Mesenchymal stem cell (in vitro differentiated cells and primary cell): Measurements from ENCODE around the gene SYT17.
A peak's percentile ranks its signal among the peaks of the same experiment; 100 is the strongest.

ENCODE experiments used
- DNase-seq: peaks from one replicate; pipeline ENCODE4 v3.0.0-alpha.2; 2013
- H2AFZ ChIP-seq: one replicate; pipeline ENCODE4 v1.6.1; 2013; ENCODE audit warnings: low read depth, mild to moderate bottlenecking, control low read depth, inconsistent platforms, low read length, moderate library complexity
- H2AK5ac ChIP-seq: 2 replicates; pipeline ENCODE4 v1.6.1; 2013; ENCODE audit warnings: low read length, moderate library complexity, mild to moderate bottlenecking, inconsistent platforms; ENCODE audit not compliant: severe bottlenecking
- H2BK120ac ChIP-seq: one replicate; pipeline ENCODE4 v1.6.1; 2013; ENCODE audit warnings: low read depth, mild to moderate bottlenecking, inconsistent platforms, low read length, moderate library complexity
- H2BK12ac ChIP-seq, 2 experiments: one replicate each; pipeline ENCODE4 v1.6.1; 2013; ENCODE audit warnings: inconsistent platforms in 2 of 2, low read length in 2 of 2, mild to moderate bottlenecking in 2 of 2, moderate library complexity in 2 of 2, control low read depth in 1 of 2
- H2BK15ac ChIP-seq: one replicate; pipeline ENCODE4 v1.6.1; 2013; ENCODE audit warnings: mild to moderate bottlenecking, low read depth, inconsistent platforms; ENCODE audit not compliant: poor library complexity, severe bottlenecking
- H2BK5ac ChIP-seq: 2 replicates; pipeline ENCODE4 v1.6.1; 2013; ENCODE audit warnings: low read depth, mild to moderate bottlenecking, low read length, control low read depth, inconsistent platforms; ENCODE audit not compliant: poor library complexity, severe bottlenecking
- H3K14ac ChIP-seq, 2 experiments: one replicate each; pipeline ENCODE4 v1.6.1; 2013; ENCODE audit warnings: inconsistent platforms in 2 of 2, low read length in 2 of 2, control low read depth in 1 of 2, mild to moderate bottlenecking in 1 of 2, moderate library complexity in 1 of 2
- H3K18ac ChIP-seq, 2 experiments: one replicate each; pipeline ENCODE4 v1.6.1; 2013; ENCODE audit warnings: inconsistent platforms in 2 of 2, low read length in 2 of 2, control low read depth in 1 of 2, low read depth in 1 of 2, mild to moderate bottlenecking in 1 of 2
- H3K23ac ChIP-seq, 2 experiments: one replicate each; pipeline ENCODE4 v1.6.1; 2013; ENCODE audit warnings: inconsistent platforms in 2 of 2, low read length in 2 of 2, mild to moderate bottlenecking in 2 of 2, moderate library complexity in 2 of 2, control low read depth in 1 of 2
- H3K27ac ChIP-seq: 2 replicates; pipeline ENCODE4 v1.5.1; 2013; ENCODE audit warnings: mild to moderate bottlenecking, moderate library complexity, low read length, control low read depth, inconsistent platforms; ENCODE audit not compliant: poor library complexity, severe bottlenecking
- H3K27me3 ChIP-seq, 2 experiments: 2 replicates each; pipeline versions ENCODE4 v1.6.1 to v1.7.0; 2013; ENCODE audit warnings: low read length in 2 of 2, mild to moderate bottlenecking in 2 of 2, moderate library complexity in 2 of 2, control low read depth in 1 of 2, inconsistent platforms in 1 of 2; ENCODE audit not compliant: control insufficient read depth in 1 of 2, insufficient read depth in 1 of 2
- H3K36me3 ChIP-seq, 2 experiments: 2 replicates each; pipeline versions ENCODE4 v1.6.1 to v1.7.0; 2013; ENCODE audit warnings: low read length in 2 of 2, control low read depth in 1 of 2, inconsistent platforms in 1 of 2, low read depth in 1 of 2, mild to moderate bottlenecking in 1 of 2; ENCODE audit not compliant: insufficient read depth in 2 of 2, control insufficient read depth in 1 of 2
- H3K4ac ChIP-seq, 2 experiments: one replicate each; pipeline ENCODE4 v1.6.1; 2013; ENCODE audit warnings: inconsistent platforms in 2 of 2, low read length in 2 of 2, mild to moderate bottlenecking in 2 of 2, moderate library complexity in 2 of 2, control low read depth in 1 of 2, low read depth in 1 of 2
- H3K4me1 ChIP-seq: 2 replicates; pipeline ENCODE4 v1.6.1; 2013; ENCODE audit warnings: low read depth, low read length, control low read depth; ENCODE audit not compliant: control insufficient read depth, insufficient read depth
- H3K4me2 ChIP-seq: 2 replicates; pipeline ENCODE4 v1.6.1; 2013; ENCODE audit warnings: low read length, mild to moderate bottlenecking, inconsistent platforms; ENCODE audit not compliant: poor library complexity, severe bottlenecking
- H3K4me3 ChIP-seq, 2 experiments: 2 replicates each; pipeline versions ENCODE4 v1.5.1 to v1.7.0; 2013; ENCODE audit warnings: low read length in 2 of 2, mild to moderate bottlenecking in 2 of 2, control low read depth in 1 of 2, low read depth in 1 of 2; ENCODE audit not compliant: insufficient read depth in 1 of 2
- H3K79me1 ChIP-seq: replicated peaks from 2 replicates; pipeline ENCODE4 v1.6.1; 2013; ENCODE audit warnings: mild to moderate bottlenecking, control low read depth, low read length, inconsistent platforms; ENCODE audit not compliant: poor library complexity, severe bottlenecking
- H3K9ac ChIP-seq: 2 replicates; pipeline ENCODE4 v1.7.0; 2013; ENCODE audit warnings: mild to moderate bottlenecking, low read length, moderate library complexity
- H3K9me3 ChIP-seq: 2 replicates; pipeline ENCODE4 v1.7.0; 2013; ENCODE audit warnings: mild to moderate bottlenecking, low read length; ENCODE audit not compliant: control insufficient read depth
- H4K8ac ChIP-seq: one replicate; pipeline ENCODE4 v1.6.1; 2013; ENCODE audit warnings: inconsistent platforms, mild to moderate bottlenecking, low read length, moderate library complexity
- H4K91ac ChIP-seq: one replicate; pipeline ENCODE4 v1.6.1; 2013; ENCODE audit warnings: mild to moderate bottlenecking, low read length, inconsistent platforms
- WGBS: methylation state at CpG from one replicate; pipeline ENCODE4 v1.1.7; 2013; ENCODE audit warnings: mixed read lengths; 5-methylcytosine and 5-hydroxymethylcytosine counted together

The SYT17 gene

GRCh38 chr16:19179546-19180490 is 11.8 kb downstream of the SYT17 start:
- Histone ChIP-seq H3K79me1 (no peaks in the 10 kb centered on the region), H4K91ac (no peak overlapping the region), H3K4me1 (no peaks in the 10 kb centered on the region), H3K23ac (no peak overlapping the region), H3K36me3 (no peaks in the 10 kb centered on the region), H3K14ac (peak overlapping the region in 1 of 2 experiments; percentile 15), H2BK120ac (no peak overlapping the region), H3K27ac (no peak overlapping the region), H3K9me3 (no peaks in the 10 kb centered on the region), H3K27me3 (peaks cover 0 to 16% of the 10 kb centered on the region in 2 experiments), H2AK5ac (no peak overlapping the region), H2AFZ (no peak overlapping the region), H2BK5ac (no peak overlapping the region), H3K18ac (no peak overlapping the region), H3K4me2 (no peak overlapping the region), H2BK12ac (no peak overlapping the region), H2BK15ac (no peak overlapping the region), H3K9ac (no peak overlapping the region), H3K4me3 (no peak overlapping the region), H4K8ac (no peak overlapping the region), H3K4ac (peak overlapping the region in 1 of 2 experiments; percentile 6)
- DNase-seq: peak; percentile 30
- WGBS: 82% methylated on average over 23 of the region's 27 CpGs

DNA sequence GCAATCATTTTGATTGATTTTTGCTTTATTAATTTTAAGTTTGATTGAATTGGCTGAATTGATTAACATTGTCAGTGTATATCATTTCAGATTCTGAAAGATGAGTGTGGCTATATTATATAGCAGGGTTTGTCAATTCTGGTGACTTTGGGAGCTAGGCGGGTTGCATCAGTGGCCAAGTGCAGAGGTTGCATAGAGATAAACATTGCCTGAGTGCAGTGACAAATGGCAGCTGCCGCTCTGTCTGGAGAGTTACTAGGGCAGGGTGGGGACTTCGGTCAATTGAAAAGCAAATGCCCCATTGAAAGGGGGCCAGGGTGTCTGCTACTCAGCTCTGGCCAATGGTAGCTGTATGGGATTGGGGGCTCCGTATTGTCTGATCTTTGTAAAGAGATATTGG is 12.7 kb downstream of the SYT17 start:
- Histone ChIP-seq H2BK15ac (no peak overlapping the region), H3K4me1 (no peaks in the 10 kb centered on the region), H3K23ac (no peak overlapping the region), H3K79me1 (no peaks in the 10 kb centered on the region), H4K91ac (no peak overlapping the region), H3K9ac (no peak overlapping the region), H3K4me3 (no peak overlapping the region), H2BK120ac (no peak overlapping the region), H2AFZ (no peak overlapping the region), H3K9me3 (no peaks in the 10 kb centered on the region), H3K18ac (no peak overlapping the region), H2BK12ac (no peak overlapping the region), H3K27ac (no peak overlapping the region), H2AK5ac (no peak overlapping the region), H3K4me2 (no peak overlapping the region), H2BK5ac (no peak overlapping the region), H3K36me3 (no peaks in the 10 kb centered on the region), H3K4ac (no peak overlapping the region), H4K8ac (no peak overlapping the region), H3K14ac (no peak overlapping the region), H3K27me3 (peaks cover 0 to 14% of the 10 kb centered on the region in 2 experiments)
- DNase-seq: no peak
- WGBS: 88% methylated on average over 4 of the region's 4 CpGs

DNA sequence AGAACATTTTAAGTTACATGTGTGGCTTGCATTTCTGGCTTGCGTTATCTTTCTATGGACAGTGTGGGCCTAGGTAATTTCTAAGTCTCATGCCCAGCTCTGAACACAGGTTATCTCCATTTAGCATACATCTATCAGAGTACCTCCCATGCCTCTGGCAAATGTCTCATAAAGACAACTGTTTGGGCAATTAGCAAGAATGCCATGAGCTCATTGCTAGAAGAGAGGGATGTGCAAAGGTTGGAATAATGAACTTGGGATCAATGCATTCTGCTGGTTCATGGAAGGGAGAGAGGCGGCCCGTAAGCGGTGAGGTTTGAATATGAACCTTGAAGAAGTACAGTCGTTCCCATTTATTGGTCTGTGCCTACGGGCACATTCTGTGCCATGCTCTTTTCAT is 14.4 kb downstream of the SYT17 start:
- Histone ChIP-seq H3K4me2 (no peak overlapping the region), H3K14ac (no peak overlapping the region)

DNA sequence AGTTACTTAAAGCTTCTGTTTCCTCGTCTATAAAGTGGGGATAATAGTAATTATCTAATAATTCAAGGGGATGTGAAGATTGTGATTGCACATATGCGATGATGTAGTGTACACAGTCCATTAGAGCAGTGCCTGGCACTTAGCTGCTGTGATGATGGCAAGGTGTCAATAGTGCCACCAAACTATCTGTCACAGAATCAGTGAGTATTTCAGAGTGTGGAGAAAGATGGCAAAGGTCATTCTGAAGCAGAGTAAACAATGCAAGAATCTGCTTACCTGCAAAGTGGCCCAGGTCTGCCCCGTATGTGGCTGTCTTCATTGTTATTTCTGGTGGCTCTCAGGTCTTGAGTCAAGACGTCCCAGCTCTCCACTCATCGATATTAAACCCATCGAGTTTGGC is 15.1 kb downstream of the SYT17 start:
- DNase-seq: no peak

More for the DNA sequence above, 14.4 kb downstream of the SYT17 start:
- no peak overlapping the region for H3K23ac ChIP-seq
- no peaks in the 10 kb centered on the region for H3K9me3 ChIP-seq
- H3K27me3 ChIP-seq: peaks cover 0 to 1% of the 10 kb centered on the region in 2 experiments
- H2BK120ac ChIP-seq: no peak overlapping the region
- H3K4me1 ChIP-seq: no peaks in the 10 kb centered on the region
- no peak overlapping the region for H2BK12ac ChIP-seq
- H2AK5ac ChIP-seq: no peak overlapping the region
- DNase-seq: no peak
- WGBS: 90% methylated on average over 6 of the region's 6 CpGs
- H2BK5ac ChIP-seq: no peak overlapping the region
- no peak overlapping the region for H4K8ac ChIP-seq
- H4K91ac ChIP-seq: no peak overlapping the region
- no peak overlapping the region for H3K4me3 ChIP-seq
- no peak overlapping the region for H3K18ac ChIP-seq
- H3K27ac ChIP-seq: no peak overlapping the region
- H3K4ac ChIP-seq: no peak overlapping the region
- H3K36me3 ChIP-seq: no peaks in the 10 kb centered on the region
- no peaks in the 10 kb centered on the region for H3K79me1 ChIP-seq
- H2AFZ ChIP-seq: no peak overlapping the region
- H3K9ac ChIP-seq: no peak overlapping the region
- H2BK15ac ChIP-seq: no peak overlapping the region

More for the DNA sequence above, 15.1 kb downstream of the SYT17 start:
- Histone ChIP-seq H3K79me1 (no peaks in the 10 kb centered on the region), H3K23ac (no peak overlapping the region), H2AK5ac (no peak overlapping the region), H3K36me3 (no peaks in the 10 kb centered on the region), H3K18ac (no peak overlapping the region), H3K4ac (no peak overlapping the region), H2BK120ac (no peak overlapping the region), H3K9ac (no peak overlapping the region), H2BK12ac (no peak overlapping the region), H4K8ac (no peak overlapping the region), H3K14ac (no peak overlapping the region), H3K9me3 (no peaks in the 10 kb centered on the region), H2BK5ac (no peak overlapping the region), H3K27me3 (no peaks in the 10 kb centered on the region), H3K4me1 (no peaks in the 10 kb centered on the region), H3K4me2 (no peak overlapping the region), H2BK15ac (no peak overlapping the region), H2AFZ (no peak overlapping the region), H3K4me3 (no peak overlapping the region), H3K27ac (no peak overlapping the region), H4K91ac (no peak overlapping the region)
- WGBS: 83% methylated on average over 6 of the region's 6 CpGs
